Sigmoid colon (tissue), 7 donors: ENCODE measurements around the gene MYMX. TPM values are rescaled to one million over a fixed set of nuclear protein-coding genes. Genes with fewer than 3 reads are reported as not detected.

ENCODE experiments used
- DNase-seq: peaks from one replicate; pipeline ENCODE4 v3.0.0-alpha.2; 2019
- H3K27ac ChIP-seq, 4 donors: fragments of 200-600 bp; sonication (generic); one replicate each; pipeline ENCODE4 v1.5.1; 2016 to 2019; ENCODE audit warnings: mild to moderate bottlenecking in 1 of 4
- H3K27me3 ChIP-seq, 3 donors: fragments of 200-600 bp; sonication (generic); one replicate each; pipeline ENCODE4 v1.5.1; 2019; ENCODE audit warnings: mild to moderate bottlenecking in 1 of 3
- H3K36me3 ChIP-seq, 4 donors: fragments of 200-600 bp; sonication (generic); one replicate each; pipeline ENCODE4 v1.5.1; 2016 to 2019
- H3K4me1 ChIP-seq, 4 donors: fragments of 200-600 bp; sonication (generic); one replicate each; pipeline ENCODE4 v1.5.1; 2017 to 2019
- H3K4me3 ChIP-seq, 4 donors: fragments of 200-600 bp; sonication (generic); one replicate each; pipeline ENCODE4 v1.5.1; 2017 to 2019; ENCODE audit warnings: mild to moderate bottlenecking in 2 of 4, moderate library complexity in 1 of 4
- H3K9me3 ChIP-seq, 4 donors: fragments of 200-600 bp in 3 of 4; sonication (generic) in 3 of 4; one replicate each; pipeline versions ENCODE4 v1.5.1 to v1.6.1; 2013 to 2019
- EP300 ChIP-seq, 4 donors: sonication (generic); formaldehyde crosslinking; IDR thresholded peaks; one replicate each; pipeline ENCODE4 v1.6.1; 2017; ENCODE audit warnings: antibody characterized with exemption in 4 of 4
- POLR2A ChIP-seq, 2 donors: fragments of 450-650 bp; IDR thresholded peaks; one replicate each; pipeline ENCODE4 v1.6.1; 2016; ENCODE audit warnings: antibody characterized with exemption in 2 of 2, mild to moderate bottlenecking in 2 of 2, moderate library complexity in 2 of 2
- POLR2AphosphoS5 ChIP-seq, 4 donors: sonication (generic); formaldehyde crosslinking; IDR thresholded peaks; one replicate each; pipeline ENCODE4 v1.6.1; 2017; ENCODE audit warnings: antibody characterized with exemption in 4 of 4
- WGBS, 2 donors: extraction: QIAGEN DNeasy Blood & Tissue Kit; methylation state at CpG; one replicate each; pipeline ENCODE4 v1.1.7; 2013; 5-methylcytosine and 5-hydroxymethylcytosine counted together
- intact Hi-C: fragments of 100-400 bp; cut with DNase I; formaldehyde crosslinking; loops from one replicate; pipeline ENCODE4 v1.15.1; 2023
- polyA plus RNA-seq, 3 donors: library from polyadenylated mRNA; stranded (reverse); fragments of 200-250 nt; gene quantifications; one replicate each; pipeline ENCODE4 v1.2.3, GENCODE V29; 2013
- total RNA-seq, 4 donors: library from RNA; depleted of rRNA; stranded (reverse); fragments of >200 nt; gene quantifications; one replicate each; pipeline ENCODE4 v1.1.0, GENCODE V29; 2016
- TF ChIP-seq, protein P1 (sequence below), 4 experiments: fragments of 450-650 bp in 3 of 4; fragments of 200-600 bp in 1 of 4; IDR thresholded peaks; one replicate each; pipeline ENCODE4 v1.5.1; 2016 to 2019; ENCODE audit warnings: antibody characterized with exemption in 4 of 4, mild to moderate bottlenecking in 3 of 4, moderate library complexity in 2 of 4
- donor health status: healthy with polysubstance abuse.
- donor health status: Bipolar disorder and iron deficiency.
- donor health status: healthy.

The MYMX gene
- total and polyA plus RNA-seq, 7 donors, result 0.28 TPM; not detected in 6

- Histone ChIP-seq H3K36me3 (peaks cover 0 to 9% (median 3%) of the 10 kb centered on the region in 4 donors), H3K4me1 (peaks cover 0 to 28% (median 27%) of the 10 kb centered on the region in 4 donors), H3K4me3 (peak overlapping the region; percentile 67 to 74 (median 71)), H3K27ac (peak overlapping the region; percentile 75 to 88 (median 87)), H3K27me3 (peaks cover 0 to 16% (median 11%) of the 10 kb centered on the region in 3 donors), H3K9me3 (no peaks in the 10 kb centered on the region)
- 1% methylated on average over 13 of the region's 13 CpGs for WGBS, 2 donors
- no peak for DNase-seq
- TF ChIP-seq, protein P1, sequence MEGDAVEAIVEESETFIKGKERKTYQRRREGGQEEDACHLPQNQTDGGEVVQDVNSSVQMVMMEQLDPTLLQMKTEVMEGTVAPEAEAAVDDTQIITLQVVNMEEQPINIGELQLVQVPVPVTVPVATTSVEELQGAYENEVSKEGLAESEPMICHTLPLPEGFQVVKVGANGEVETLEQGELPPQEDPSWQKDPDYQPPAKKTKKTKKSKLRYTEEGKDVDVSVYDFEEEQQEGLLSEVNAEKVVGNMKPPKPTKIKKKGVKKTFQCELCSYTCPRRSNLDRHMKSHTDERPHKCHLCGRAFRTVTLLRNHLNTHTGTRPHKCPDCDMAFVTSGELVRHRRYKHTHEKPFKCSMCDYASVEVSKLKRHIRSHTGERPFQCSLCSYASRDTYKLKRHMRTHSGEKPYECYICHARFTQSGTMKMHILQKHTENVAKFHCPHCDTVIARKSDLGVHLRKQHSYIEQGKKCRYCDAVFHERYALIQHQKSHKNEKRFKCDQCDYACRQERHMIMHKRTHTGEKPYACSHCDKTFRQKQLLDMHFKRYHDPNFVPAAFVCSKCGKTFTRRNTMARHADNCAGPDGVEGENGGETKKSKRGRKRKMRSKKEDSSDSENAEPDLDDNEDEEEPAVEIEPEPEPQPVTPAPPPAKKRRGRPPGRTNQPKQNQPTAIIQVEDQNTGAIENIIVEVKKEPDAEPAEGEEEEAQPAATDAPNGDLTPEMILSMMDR (IDR thresholded peaks at IDR 0.05), result no peak
- TF ChIP-seq EP300 (IDR thresholded peaks at IDR 0.05) (no peak), POLR2A (IDR thresholded peaks at IDR 0.05) (no peak), POLR2AphosphoS5 (IDR thresholded peaks at IDR 0.05) (no peak)
- intact Hi-C loops, result no loop called here
Measured at GRCh38 chr6:44264154-44265006, 47.7 kb downstream of the MYMX start.

- Histone ChIP-seq H3K27me3 (peaks cover under 1 to 24% (median 17%) of the 10 kb centered on the region in 3 donors), H3K27ac (peak within 1 kb of the TSS; percentile 75 to 88 (median 87)), H3K4me1 (peaks cover 0 to 30% (median 29%) of the 10 kb centered on the region in 4 donors), H3K36me3 (peaks cover 0 to 2% (median 1%) of the 10 kb centered on the region in 4 donors), H3K4me3 (peak within 1 kb of the TSS; percentile 67 to 74 (median 71)), H3K9me3 (no peaks in the 10 kb centered on the region)
- DNase-seq, result peak; percentile 97
- TF ChIP-seq, protein P1 (IDR thresholded peaks at IDR 0.05), result no peak
- TF ChIP-seq POLR2A (IDR thresholded peaks at IDR 0.05) (peak in 1 of 2 donors; percentile 14), POLR2AphosphoS5 (IDR thresholded peaks at IDR 0.05) (peak; percentile 50 to 91 (median 82)), EP300 (IDR thresholded peaks at IDR 0.05) (no peak)
- intact Hi-C loops, result no loop called here
- WGBS, 2 donors, result 1% methylated on average over 72 of the region's 72 CpGs
Measured at GRCh38 chr6:44265007-44265721, 48.4 kb downstream of the MYMX start, which contains the start of gene NFKBIE. Gene NFKBIE, minus strand, starts transcription at chr6:44265551. Its CDS starts 205 bp downstream, at chr6:44265346.

GRCh38 chr6:44265722-44266233 lies 49.1 kb downstream of the MYMX start:
- Histone ChIP-seq H3K4me3 (peak overlapping the region; percentile 67 to 74 (median 71)), H3K4me1 (peaks cover 0 to 36% (median 33%) of the 10 kb centered on the region in 4 donors), H3K36me3 (no peaks in the 10 kb centered on the region), H3K9me3 (no peaks in the 10 kb centered on the region), H3K27ac (peak overlapping the region; percentile 75 to 88 (median 87)), H3K27me3 (peaks cover 6 to 30% (median 23%) of the 10 kb centered on the region in 3 donors)
- WGBS, 2 donors, result 62 to 65% methylated on average over 17 of the region's 17 CpGs
- no peak for DNase-seq
- intact Hi-C loops, result loop anchor here (2.0 kb wide), 1 partner anchor 47 kb away; the partner anchor contains the start of gene AARS2
- TF ChIP-seq POLR2AphosphoS5 (IDR thresholded peaks at IDR 0.05), result no peak

GRCh38 chr6:44266347-44266746 lies 49.6 kb downstream of the MYMX start:
- Histone ChIP-seq H3K4me3 (no peak overlapping the region), H3K36me3 (no peaks in the 10 kb centered on the region), H3K27ac (no peak overlapping the region), H3K27me3 (peaks cover 10 to 35% (median 28%) of the 10 kb centered on the region in 3 donors), H3K9me3 (no peaks in the 10 kb centered on the region), H3K4me1 (peaks cover 0 to 38% (median 33%) of the 10 kb centered on the region in 4 donors)
- no peak for DNase-seq
- 73 to 81% methylated on average over 3 of the region's 3 CpGs for WGBS, 2 donors
- intact Hi-C loops, result loop anchor here (2.0 kb wide), 1 partner anchor 46 kb away; the partner anchor contains the start of gene AARS2
- TF ChIP-seq EP300 (IDR thresholded peaks at IDR 0.05), result no peak
- TF ChIP-seq POLR2AphosphoS5 (IDR thresholded peaks at IDR 0.05), result no peak
- TF ChIP-seq, protein P1 (IDR thresholded peaks at IDR 0.05), result no peak
- TF ChIP-seq POLR2A (IDR thresholded peaks at IDR 0.05), result no peak
